GM19452 (cell line): ENCODE data around the gene GTF2IRD2.
"Not testable (repeated sequence)": the region's sequence is repeated elsewhere in the genome, so short reads cannot be mapped to it uniquely, and the experiment has no call there.

Experiments
- ATAC-seq: cut with Tn5 transposase; IDR thresholded peaks from one replicate; pipeline ENCODE4 v1.9.1; 2021; ENCODE audit not compliant: unreplicated experiment

Gene GTF2IRD2

DNA sequence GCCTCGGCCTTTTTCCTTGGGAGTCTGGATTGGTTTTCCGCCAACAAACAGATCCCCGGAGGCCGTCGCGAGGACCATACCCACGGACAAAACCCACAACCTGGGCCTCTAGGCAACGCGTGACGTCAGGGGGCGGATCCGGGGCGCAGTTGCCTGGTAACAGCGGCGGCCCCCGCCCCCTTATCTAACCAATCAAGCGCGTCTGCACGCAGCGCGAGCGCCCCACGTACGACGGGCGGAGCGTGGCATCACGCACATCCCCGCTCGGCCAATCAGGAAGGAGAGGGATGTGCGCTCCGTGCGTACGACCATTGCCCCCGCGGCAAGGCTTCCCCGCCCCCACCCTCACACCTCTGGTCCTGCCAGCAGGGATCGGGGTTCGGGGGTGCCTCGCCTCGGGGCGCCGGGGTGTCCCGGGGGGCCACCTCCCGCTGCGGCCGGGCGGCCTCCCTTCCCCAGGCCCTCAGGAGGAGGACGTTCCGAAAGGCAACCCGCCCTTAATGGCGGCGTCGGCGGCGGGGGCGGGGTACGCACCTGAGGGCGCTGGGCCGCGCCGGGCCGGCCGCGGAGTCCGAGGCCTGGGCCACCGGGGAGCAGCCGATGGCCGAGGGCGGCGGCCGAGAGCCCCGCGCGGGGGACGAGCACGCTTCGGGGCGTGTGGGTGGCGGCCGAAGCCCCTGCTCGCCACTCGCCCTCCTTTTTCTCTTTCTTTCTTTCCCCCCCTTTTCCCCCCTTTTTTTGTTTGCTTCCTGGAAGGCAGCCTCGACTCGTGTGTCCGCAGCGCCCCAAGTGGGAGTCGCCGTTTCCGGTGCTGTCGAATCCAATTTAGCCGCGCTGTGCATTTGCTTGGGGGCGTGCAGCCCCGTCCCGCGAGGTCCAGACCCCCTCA, at the start of gene GTF2IRD2:
GTF2IRD2 (minus strand) TSS at position 773 of the 889 bp plus-strand sequence. CDS start 15,227 bp downstream, outside the sequence.
- ATAC-seq = peak; percentile 89

GRCh38 chr7:74890158-74891123, 39.0 kb upstream of the GTF2IRD2 start:
- ATAC-seq = peak; percentile 72

- not testable (repeated sequence) for ATAC-seq
Measured at GRCh38 chr7:74889518-74890129, 38.2 kb upstream of the GTF2IRD2 start.

DNA sequence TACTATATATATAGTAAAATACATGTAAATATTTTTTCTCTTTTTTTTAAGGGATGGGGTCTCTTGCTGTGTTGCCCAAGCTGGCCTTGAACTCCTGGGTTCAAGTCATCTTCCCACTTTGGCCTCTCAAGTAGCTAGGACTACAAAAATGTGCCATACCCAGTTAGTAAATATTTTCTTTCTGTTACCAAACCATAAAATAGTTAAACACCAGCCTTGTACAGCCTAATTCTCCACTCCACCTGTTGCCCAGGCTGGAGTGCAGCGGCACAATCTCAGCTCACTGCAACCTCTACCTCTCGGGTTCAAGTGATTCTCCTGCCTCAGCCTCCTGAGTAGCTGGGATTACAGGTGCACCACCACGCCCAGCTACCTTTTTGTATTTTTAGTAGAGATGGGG, 33.9 kb upstream of the GTF2IRD2 start:
- ATAC-seq = not testable (repeated sequence)

- ATAC-seq = not testable (repeated sequence)
Measured at GRCh38 chr7:74882110-74882509, 30.7 kb upstream of the GTF2IRD2 start.

DNA sequence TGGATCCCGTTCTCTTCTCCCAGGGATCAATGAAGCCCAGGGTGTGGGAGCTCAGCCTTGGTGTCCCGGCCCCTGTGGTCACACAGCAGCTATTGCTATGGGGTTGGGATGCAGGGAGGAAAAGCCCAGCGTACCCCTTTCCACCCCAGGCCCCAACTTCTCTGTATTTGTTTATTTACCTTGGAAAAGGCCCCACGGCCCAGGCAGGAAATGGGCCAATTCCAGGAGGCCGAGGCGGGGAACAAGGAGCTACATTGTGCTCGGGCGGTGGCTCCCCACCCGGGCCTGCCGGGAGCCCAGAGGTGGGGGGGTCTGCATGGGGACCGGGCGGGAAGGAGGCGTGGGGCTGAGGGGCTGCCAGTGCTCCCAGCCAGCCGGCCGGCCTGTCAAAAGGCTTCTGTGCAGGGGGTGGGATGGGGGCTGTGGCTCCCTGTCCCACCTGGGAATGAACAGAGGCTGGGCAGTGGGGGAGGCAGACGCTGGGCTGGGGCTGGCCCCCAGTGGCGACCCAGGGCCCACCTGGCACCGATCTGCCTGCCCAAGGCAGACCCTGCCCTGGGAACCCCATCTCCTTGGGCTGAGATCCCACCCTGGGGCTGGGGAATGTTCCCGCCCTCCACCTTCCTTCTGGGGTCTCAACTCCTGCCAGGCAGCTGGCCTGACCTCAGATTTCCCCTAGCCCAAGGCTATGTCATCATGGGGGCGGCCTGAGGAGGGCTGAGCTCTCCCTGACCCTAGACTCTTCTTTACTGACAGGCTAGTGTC, 23.5 kb upstream of the GTF2IRD2 start:
- ATAC-seq = not testable (repeated sequence)

DNA sequence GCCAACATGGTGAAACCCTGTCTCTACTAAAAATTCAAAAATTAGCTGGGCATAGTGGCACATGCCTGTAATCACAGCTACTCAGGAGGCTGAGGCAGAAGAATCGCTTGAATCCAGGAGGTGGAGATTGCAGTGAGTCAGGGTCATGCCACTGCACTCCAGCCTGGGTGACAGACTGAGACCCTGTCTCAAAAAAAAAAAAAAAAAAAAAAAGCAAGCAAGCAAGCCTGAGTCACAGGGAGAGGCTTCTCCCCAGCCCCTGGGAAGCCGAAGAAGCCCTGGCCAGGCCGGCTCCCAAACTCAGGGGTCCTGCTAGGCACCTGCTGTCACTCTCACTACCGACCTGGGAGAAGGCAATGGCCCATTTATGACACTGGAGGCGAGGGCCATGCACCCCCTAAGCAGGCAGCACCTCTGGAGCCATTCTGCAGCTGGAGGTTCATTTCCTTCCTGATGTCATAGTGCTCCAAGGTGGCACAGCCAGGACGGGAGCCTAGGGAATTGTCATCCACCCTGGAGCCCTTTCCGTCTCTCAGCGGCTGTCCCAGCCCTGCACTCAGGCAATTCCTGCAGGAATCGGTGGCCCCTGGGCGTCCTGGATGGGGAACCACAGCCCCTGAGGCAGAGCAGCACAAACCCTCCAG, 22.8 kb upstream of the GTF2IRD2 start:
- ATAC-seq = not testable (repeated sequence)

DNA sequence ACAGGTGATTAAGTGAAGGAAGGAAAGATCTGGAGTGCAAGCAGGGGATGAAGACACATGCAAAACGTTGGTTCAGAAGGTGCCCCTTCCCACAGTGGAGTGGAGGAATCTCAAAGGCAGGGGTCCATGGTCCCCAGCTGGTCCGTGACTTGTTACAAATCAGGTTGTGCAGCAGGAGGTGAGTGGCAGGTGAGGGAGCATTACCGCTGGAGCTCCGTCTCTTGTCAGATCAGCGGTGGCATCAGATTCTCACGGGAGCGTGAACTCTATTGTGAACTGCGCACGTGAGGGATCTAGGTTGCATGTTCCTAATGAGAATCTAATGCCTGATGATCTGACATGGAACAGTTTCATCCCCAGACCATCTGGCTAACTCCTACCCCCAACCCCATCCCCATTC, 21.1 kb upstream of the GTF2IRD2 start:
- ATAC-seq = not testable (repeated sequence)

- ATAC-seq = not testable (repeated sequence)
Measured at GRCh38 chr7:74865777-74866176, 14.4 kb upstream of the GTF2IRD2 start.

- not testable (repeated sequence) for ATAC-seq
Measured at GRCh38 chr7:74849853-74850252, 1.6 kb downstream of the GTF2IRD2 start.

DNA sequence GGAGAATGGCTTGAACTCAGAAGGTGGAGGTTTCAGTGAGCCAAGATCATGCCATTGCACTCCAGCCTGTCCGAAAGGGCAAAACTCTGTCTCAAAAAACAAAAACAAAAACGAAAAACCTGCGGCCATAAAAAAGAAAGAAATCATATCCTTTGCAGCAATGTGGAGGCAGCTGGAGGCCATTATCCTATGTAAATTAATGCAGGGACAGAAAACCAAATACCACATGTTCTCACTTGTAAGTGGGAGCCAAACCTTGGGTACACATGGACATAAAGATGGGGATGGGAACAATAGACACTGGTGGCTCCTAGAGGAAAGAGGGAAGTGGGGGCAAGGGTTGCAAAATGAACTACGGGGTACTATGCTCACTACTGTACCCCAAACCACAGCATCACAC, 21.0 kb downstream of the GTF2IRD2 start:
- ATAC-seq = not testable (repeated sequence)

DNA sequence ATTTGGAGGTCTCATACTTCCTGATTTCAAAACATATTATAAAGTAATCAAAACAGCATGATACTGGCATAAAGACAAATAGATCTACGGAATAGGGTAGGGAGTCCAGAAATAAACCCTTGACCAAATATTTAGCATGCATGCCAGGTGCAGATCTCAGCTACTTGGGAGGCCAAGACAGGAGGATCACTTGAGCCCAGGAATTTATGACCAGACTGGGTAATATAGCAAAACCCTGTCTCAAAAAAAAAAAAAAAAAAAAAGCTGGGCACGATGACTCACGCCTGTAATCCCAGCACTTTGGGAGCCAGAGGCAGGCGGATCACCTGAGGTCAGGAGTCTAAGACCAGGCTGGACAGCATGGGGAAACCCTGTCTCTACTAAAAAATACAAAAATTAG, 21.4 kb downstream of the GTF2IRD2 start:
- ATAC-seq = not testable (repeated sequence)

DNA sequence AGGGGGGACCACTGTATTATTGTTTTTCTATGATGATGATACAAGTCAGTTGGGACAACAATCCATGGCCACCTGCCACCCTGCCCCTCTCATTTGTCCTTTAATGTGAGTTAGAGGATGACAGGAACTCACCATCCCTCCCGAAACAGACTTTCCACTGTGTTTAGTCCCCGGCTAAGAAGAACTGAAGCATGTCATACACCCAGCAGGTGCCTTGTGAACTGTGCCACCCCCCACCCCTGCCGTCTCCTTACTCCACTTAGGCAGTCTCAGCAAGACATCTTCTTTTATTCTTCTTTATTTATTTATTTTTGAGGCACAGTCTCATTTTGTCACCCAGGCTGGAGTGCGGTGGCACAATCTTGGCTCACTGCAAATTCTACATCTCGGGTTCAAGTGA, 30.1 kb downstream of the GTF2IRD2 start:
- not testable (repeated sequence) for ATAC-seq

- ATAC-seq = peak; percentile 78
Measured at GRCh38 chr7:74820146-74820805, 31.1 kb downstream of the GTF2IRD2 start.

DNA sequence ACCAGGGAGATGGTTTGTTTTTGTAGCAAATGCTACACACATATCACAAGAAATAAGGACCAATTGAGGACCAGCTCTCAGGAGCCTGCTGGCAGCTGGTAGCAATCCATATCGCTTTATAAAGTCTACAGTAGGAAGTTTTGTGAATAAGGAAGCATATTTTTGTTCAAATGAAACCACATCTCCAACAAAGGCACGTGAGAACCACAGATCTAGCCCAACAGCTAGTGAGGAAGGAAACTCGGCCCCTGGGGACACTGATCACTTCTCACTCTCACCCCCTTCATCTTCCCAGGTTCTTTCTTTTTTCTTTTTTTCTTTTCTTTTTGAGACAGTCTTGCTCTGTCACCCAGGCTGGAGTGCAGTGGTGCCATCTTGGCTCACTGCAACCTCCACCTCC, 35.5 kb downstream of the GTF2IRD2 start:
- not testable (repeated sequence) for ATAC-seq

DNA sequence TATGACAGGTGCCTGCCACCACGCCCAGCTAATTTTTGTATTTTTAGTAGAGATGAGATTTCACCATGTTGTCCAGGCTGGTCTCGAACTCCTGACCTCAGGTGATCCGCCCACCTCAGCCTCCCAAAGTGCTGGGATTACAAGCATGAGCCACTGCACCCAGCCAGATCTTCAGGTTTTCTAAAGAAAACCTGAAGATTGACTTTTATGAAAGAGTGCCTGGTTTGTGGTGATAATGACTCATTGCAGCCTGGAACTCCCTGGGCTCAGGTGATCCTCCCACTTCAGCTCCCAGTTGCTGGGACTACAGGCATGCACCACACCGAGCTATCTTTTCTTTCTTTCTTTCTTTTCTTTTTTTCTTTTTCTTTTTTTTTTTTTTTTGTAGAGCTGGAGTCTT, 52.8 kb downstream of the GTF2IRD2 start:
- not testable (repeated sequence) for ATAC-seq

- ATAC-seq = not testable (repeated sequence)
Measured at GRCh38 chr7:74797848-74798622, 53.4 kb downstream of the GTF2IRD2 start.

DNA sequence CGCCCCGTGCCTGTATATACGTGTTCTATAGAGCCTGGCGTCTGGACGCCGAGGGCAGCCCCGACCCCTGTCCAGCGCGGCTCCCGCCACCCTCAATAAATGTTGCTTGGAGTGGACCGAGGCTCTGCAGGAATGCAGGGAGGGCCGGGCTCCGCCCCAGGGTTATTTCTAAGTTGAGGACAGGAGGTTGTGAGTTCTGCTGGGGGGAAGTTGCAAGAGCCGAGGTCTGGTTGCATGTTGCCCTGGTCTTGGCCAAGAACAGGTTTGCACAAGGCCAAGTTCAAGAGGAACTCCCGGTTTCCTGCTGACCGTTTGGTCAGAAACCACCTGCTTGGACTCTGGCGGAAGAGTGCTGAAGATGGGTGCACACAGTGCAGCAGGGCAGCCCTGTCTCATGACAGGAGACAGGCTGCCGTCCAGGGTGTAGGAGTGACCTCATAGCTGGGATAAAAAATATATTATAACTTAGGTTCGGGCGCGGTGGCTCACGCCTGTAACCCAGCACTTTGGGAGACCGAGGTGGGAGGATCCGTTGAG, 62.1 kb downstream of the GTF2IRD2 start:
- ATAC-seq = peak; percentile 5
